H9 (cell line): ENCODE measurements around the gene LRP1. TPM values are rescaled to one million over a fixed set of nuclear protein-coding genes. Genes with fewer than 3 reads are reported as not detected.

Experiments
- DNase-seq: peaks from one replicate; pipeline ENCODE4 v3.0.0-alpha.2; 2017
- H2AFZ ChIP-seq: one replicate; pipeline ENCODE4 v1.6.1; 2013; ENCODE audit warnings: mild to moderate bottlenecking, low read length, control low read depth, moderate library complexity
- H2AK5ac ChIP-seq: 2 replicates; pipeline ENCODE4 v1.6.1; 2013; ENCODE audit warnings: low read length, control low read depth, mixed read lengths; ENCODE audit not compliant: insufficient read length
- H2BK120ac ChIP-seq: one replicate; pipeline ENCODE4 v1.6.1; 2013; ENCODE audit warnings: low read depth, mild to moderate bottlenecking, low read length, control low read depth, inconsistent platforms; ENCODE audit not compliant: poor library complexity, severe bottlenecking
- H2BK12ac ChIP-seq: 2 replicates; pipeline ENCODE4 v1.6.1; 2013; ENCODE audit warnings: low read length, control low read depth, mixed read lengths, low read depth; ENCODE audit not compliant: insufficient read length
- H2BK15ac ChIP-seq: 2 replicates; pipeline ENCODE4 v1.6.1; 2013; ENCODE audit warnings: low read depth, low read length, control low read depth
- H2BK20ac ChIP-seq: one replicate; pipeline ENCODE4 v1.6.1; 2013; ENCODE audit warnings: low read depth, mild to moderate bottlenecking, low read length, control low read depth, inconsistent platforms; ENCODE audit not compliant: poor library complexity, severe bottlenecking
- H2BK5ac ChIP-seq: 2 replicates; pipeline ENCODE4 v1.6.1; 2013; ENCODE audit warnings: low read length, control low read depth, mixed read lengths; ENCODE audit not compliant: insufficient read length
- H3K14ac ChIP-seq: 2 replicates; pipeline ENCODE4 v1.6.1; 2013; ENCODE audit warnings: low read length, control low read depth; ENCODE audit not compliant: insufficient read depth
- H3K18ac ChIP-seq: 2 replicates; pipeline ENCODE4 v1.6.1; 2013; ENCODE audit warnings: low read depth, mild to moderate bottlenecking, mixed read lengths, low read length, control low read depth; ENCODE audit not compliant: insufficient read length
- H3K23ac ChIP-seq: 2 replicates; pipeline ENCODE4 v1.6.1; 2013; ENCODE audit warnings: low read length, control low read depth, mixed read lengths, low read depth; ENCODE audit not compliant: insufficient read length
- H3K23me2 ChIP-seq: 2 replicates; pipeline ENCODE4 v1.6.1; 2013; ENCODE audit warnings: low read depth, mild to moderate bottlenecking, mixed read lengths, low read length, control low read depth; ENCODE audit not compliant: insufficient read length, poor library complexity, severe bottlenecking
- H3K27ac ChIP-seq: 2 replicates; pipeline ENCODE4 v1.5.1; 2013; ENCODE audit warnings: low read length, control low read depth, mixed read lengths, low read depth; ENCODE audit not compliant: insufficient read length
- H3K27me3 ChIP-seq: 2 replicates; pipeline ENCODE4 v1.6.1; 2013; ENCODE audit warnings: low read length, control low read depth, inconsistent platforms; ENCODE audit not compliant: insufficient read depth
- H3K4ac ChIP-seq: 2 replicates; pipeline ENCODE4 v1.6.1; 2013; ENCODE audit warnings: low read depth, mild to moderate bottlenecking, control low read depth, inconsistent platforms, low read length, moderate library complexity
- H3K4me1 ChIP-seq: 2 replicates; pipeline ENCODE4 v1.6.1; 2013; ENCODE audit warnings: low read length, control low read depth, inconsistent platforms; ENCODE audit not compliant: insufficient read depth
- H3K4me2 ChIP-seq: 2 replicates; pipeline ENCODE4 v1.6.1; 2013; ENCODE audit warnings: low read length, control low read depth, mixed read lengths; ENCODE audit not compliant: insufficient read length, insufficient read depth
- H3K56ac ChIP-seq: 2 replicates; pipeline ENCODE4 v1.6.1; 2013; ENCODE audit warnings: low read depth, mild to moderate bottlenecking, mixed read lengths, low read length, control low read depth; ENCODE audit not compliant: insufficient read length
- H3K79me1 ChIP-seq: 2 replicates; pipeline ENCODE4 v1.6.1; 2013; ENCODE audit warnings: low read depth, mild to moderate bottlenecking, moderate library complexity, low read length, control low read depth, inconsistent platforms; ENCODE audit not compliant: insufficient read depth, poor library complexity, severe bottlenecking
- H3K79me2 ChIP-seq: 2 replicates; pipeline ENCODE4 v1.6.1; 2013; ENCODE audit warnings: low read length, control low read depth, inconsistent platforms; ENCODE audit not compliant: insufficient read depth
- H3K9ac ChIP-seq: 2 replicates; pipeline ENCODE4 v1.6.1; 2013; ENCODE audit warnings: low read length, control low read depth, mixed read lengths; ENCODE audit not compliant: insufficient read length; ENCODE audit errors: extremely low read depth
- H3K9me3 ChIP-seq: one replicate; pipeline ENCODE4 v1.6.1; 2013; ENCODE audit warnings: low read depth, low read length, inconsistent platforms; ENCODE audit not compliant: control insufficient read depth
- H3T11ph ChIP-seq: one replicate; pipeline ENCODE4 v1.6.1; 2013; ENCODE audit warnings: mild to moderate bottlenecking, low read length, control low read depth, inconsistent platforms
- H4K20me1 ChIP-seq: one replicate; pipeline ENCODE4 v1.6.1; 2013; ENCODE audit not compliant: control insufficient read depth, insufficient read length, insufficient read depth
- H4K5ac ChIP-seq: 2 replicates; pipeline ENCODE4 v1.6.1; 2013; ENCODE audit warnings: low read depth, mild to moderate bottlenecking, mixed read lengths, low read length, control low read depth; ENCODE audit not compliant: insufficient read length
- H4K8ac ChIP-seq: replicated peaks from 2 replicates; pipeline ENCODE4 v1.6.1; 2013; ENCODE audit warnings: low read length, control low read depth, mixed read lengths, low read depth; ENCODE audit not compliant: insufficient read length
- H4K91ac ChIP-seq: 2 replicates; pipeline ENCODE4 v1.6.1; 2013; ENCODE audit warnings: low read depth, mild to moderate bottlenecking, moderate library complexity, mixed read lengths, low read length, control low read depth; ENCODE audit not compliant: insufficient read length
- H3K27ac Mint-ChIP-seq, 3 experiments: 2 replicates in 2 of 3; 3 replicates in 1 of 3; pipeline ENCODE4 v1.8.0; 2020 to 2021; ENCODE audit warnings: mixed read lengths in 3 of 3, mild to moderate bottlenecking in 1 of 3, moderate library complexity in 1 of 3
- H3K27me3 Mint-ChIP-seq: 2 replicates; pipeline ENCODE4 v1.8.0; 2021; ENCODE audit warnings: low read depth, mild to moderate bottlenecking, moderate library complexity, mixed read lengths
- H3K36me3 Mint-ChIP-seq, 3 experiments: 2 replicates in 2 of 3; 3 replicates in 1 of 3; pipeline ENCODE4 v1.8.0; 2020 to 2021; ENCODE audit warnings: low read depth in 3 of 3, mixed read lengths in 3 of 3; ENCODE audit not compliant: insufficient read depth in 1 of 3
- H3K4me1 Mint-ChIP-seq, 2 experiments: 2 replicates each; pipeline ENCODE4 v1.8.0; 2020; ENCODE audit warnings: mixed read lengths in 2 of 2
- H3K4me3 Mint-ChIP-seq, 2 experiments: 2 replicates in 1 of 2; 3 replicates in 1 of 2; pipeline ENCODE4 v1.8.0; 2020 to 2021; ENCODE audit warnings: mild to moderate bottlenecking in 2 of 2, mixed read lengths in 2 of 2, moderate library complexity in 1 of 2
- H3K9me3 Mint-ChIP-seq, 2 experiments: 2 replicates in 1 of 2; 3 replicates in 1 of 2; pipeline ENCODE4 v1.8.0; 2020; ENCODE audit warnings: mild to moderate bottlenecking in 2 of 2, mixed read lengths in 2 of 2, moderate library complexity in 1 of 2
- WGBS: extraction: QIAGEN DNeasy Blood & Tissue Kit; methylation state at CpG from one replicate; pipeline ENCODE4 v1.1.7; 2013; ENCODE audit warnings: missing lambda C conversion rate, low lambda C conversion rate, mixed read lengths; ENCODE audit not compliant: insufficient read length; ENCODE audit errors: extremely low coverage; 5-methylcytosine and 5-hydroxymethylcytosine counted together
- total RNA-seq: library from RNA; stranded (reverse); gene quantifications from 2 replicates; pipeline ENCODE4 v1.2.1, GENCODE V29; 2021
- TF ChIP-seq, protein P1 (sequence below): fragments of 200-600 bp; sonication (generic); conservative IDR thresholded peaks from 3 replicates; pipeline ENCODE4 v1.8.0; 2021; ENCODE audit warnings: antibody characterized with exemption, mild to moderate bottlenecking

Gene LRP1
- total RNA-seq, 1 experiment from 2014 or later = 115 TPM

DNA sequence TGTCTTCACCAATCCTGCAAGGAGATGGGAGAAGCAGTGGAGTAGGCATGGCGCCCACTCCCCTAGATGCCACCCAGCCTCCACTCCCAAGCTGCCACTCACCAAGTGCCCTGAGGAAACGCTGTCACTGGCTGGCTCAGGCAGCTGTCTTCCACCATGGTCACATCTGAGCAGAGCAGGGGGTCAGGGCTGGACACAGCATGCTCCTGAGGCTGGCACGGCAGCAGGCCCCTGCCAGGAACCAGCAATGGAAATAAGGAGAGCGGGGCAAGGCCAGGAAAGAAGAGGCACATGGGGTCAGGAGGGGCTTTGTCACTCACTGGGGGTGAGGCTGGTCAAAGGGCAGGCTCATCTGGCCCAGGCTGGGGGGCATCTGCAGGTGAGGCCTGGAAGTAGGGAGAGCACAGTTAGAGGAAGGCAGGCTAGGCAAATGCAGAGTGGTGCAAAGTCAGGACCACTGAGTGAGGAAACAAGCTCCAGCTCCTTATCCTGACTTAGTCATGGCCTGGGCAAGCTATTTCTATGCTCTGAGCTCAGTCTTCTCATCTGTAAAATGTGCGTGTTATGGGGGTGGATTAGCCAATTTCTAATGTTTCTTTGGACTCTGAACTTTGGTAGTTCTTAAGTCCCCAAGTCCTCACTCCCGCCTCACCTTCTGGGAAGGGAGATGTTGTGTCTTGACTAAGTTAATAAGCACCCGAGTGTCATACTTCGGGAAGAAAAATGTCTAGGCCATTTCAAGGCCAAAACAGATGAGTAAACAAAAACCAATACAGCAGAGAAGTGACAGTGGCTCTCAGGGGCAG, 31.3 kb upstream of the LRP1 start:
- H3K9me3 ChIP-seq = no peaks in the 10 kb centered on the region
- H3K4me1 ChIP-seq = no peaks in the 10 kb centered on the region; the same call in 1 of the 2 replicates
- H3K9me3 Mint-ChIP-seq = no peaks in the 10 kb centered on the region
- H3K23ac ChIP-seq = no peak overlapping the region
- peaks cover 12 to 71% (median 57%) of the 10 kb centered on the region in 3 experiments for H3K36me3 Mint-ChIP-seq
- no peak overlapping the region for H3K56ac ChIP-seq
- H2AFZ ChIP-seq = no peak overlapping the region
- no peak overlapping the region for H3K27ac ChIP-seq
- H3T11ph ChIP-seq = no peak overlapping the region
- no peak overlapping the region for H2BK120ac ChIP-seq
- no peak overlapping the region for H3K18ac ChIP-seq
- no peak overlapping the region for H3K14ac ChIP-seq
- no peaks in the 10 kb centered on the region for H4K20me1 ChIP-seq
- no peak overlapping the region for H3K4ac ChIP-seq
- no peaks in the 10 kb centered on the region for H3K79me1 ChIP-seq
- TF ChIP-seq, protein P1, sequence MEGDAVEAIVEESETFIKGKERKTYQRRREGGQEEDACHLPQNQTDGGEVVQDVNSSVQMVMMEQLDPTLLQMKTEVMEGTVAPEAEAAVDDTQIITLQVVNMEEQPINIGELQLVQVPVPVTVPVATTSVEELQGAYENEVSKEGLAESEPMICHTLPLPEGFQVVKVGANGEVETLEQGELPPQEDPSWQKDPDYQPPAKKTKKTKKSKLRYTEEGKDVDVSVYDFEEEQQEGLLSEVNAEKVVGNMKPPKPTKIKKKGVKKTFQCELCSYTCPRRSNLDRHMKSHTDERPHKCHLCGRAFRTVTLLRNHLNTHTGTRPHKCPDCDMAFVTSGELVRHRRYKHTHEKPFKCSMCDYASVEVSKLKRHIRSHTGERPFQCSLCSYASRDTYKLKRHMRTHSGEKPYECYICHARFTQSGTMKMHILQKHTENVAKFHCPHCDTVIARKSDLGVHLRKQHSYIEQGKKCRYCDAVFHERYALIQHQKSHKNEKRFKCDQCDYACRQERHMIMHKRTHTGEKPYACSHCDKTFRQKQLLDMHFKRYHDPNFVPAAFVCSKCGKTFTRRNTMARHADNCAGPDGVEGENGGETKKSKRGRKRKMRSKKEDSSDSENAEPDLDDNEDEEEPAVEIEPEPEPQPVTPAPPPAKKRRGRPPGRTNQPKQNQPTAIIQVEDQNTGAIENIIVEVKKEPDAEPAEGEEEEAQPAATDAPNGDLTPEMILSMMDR = no peak
- no peaks in the 10 kb centered on the region; the same call in 1 of the 2 replicates for H3K27me3 Mint-ChIP-seq
- no peak overlapping the region for H4K8ac ChIP-seq
- H3K23me2 ChIP-seq = no peaks in the 10 kb centered on the region
- no peak overlapping the region for H2AK5ac ChIP-seq
- no peaks in the 10 kb centered on the region for H3K79me2 ChIP-seq
- no peak overlapping the region for H4K5ac ChIP-seq
- WGBS = no CpG with 5 or more reads among the region's 8 CpGs
- H2BK5ac ChIP-seq = no peak overlapping the region
- no peak overlapping the region for H2BK20ac ChIP-seq
- no peak overlapping the region for H2BK15ac ChIP-seq
- H4K91ac ChIP-seq = no peak overlapping the region
- H3K4me3 Mint-ChIP-seq = no peak overlapping the region
- no peak overlapping the region for H3K9ac ChIP-seq
- peaks cover 33 to 38% of the 10 kb centered on the region in 2 experiments for H3K4me1 Mint-ChIP-seq
- H2BK12ac ChIP-seq = no peak overlapping the region
- no peak for DNase-seq
- peak overlapping the region in 2 of 3 experiments; percentile 71 to 97; a peak in 3 of 7 replicates for H3K27ac Mint-ChIP-seq
- H3K27me3 ChIP-seq = no peaks in the 10 kb centered on the region
- no peak overlapping the region for H3K4me2 ChIP-seq
